A549 (cell line): Measurements from ENCODE around the gene ANKEF1.

Source experiments
- CEBPB ChIP-seq, 2 experiments: fragments of >200 bp in 1 of 2; sonication (Bioruptor Twin) in 1 of 2; formaldehyde crosslinking in 1 of 2; IDR thresholded peaks; 2 replicates each; pipeline ENCODE4 v1.6.1; 2012 to 2016
- CTCF ChIP-seq: fragments of >200 bp; sonication (Bioruptor Twin); formaldehyde crosslinking; IDR thresholded peaks from 3 replicates; pipeline ENCODE4 v1.5.1; 2016
- EP300 ChIP-seq, 2 experiments: fragments of >200 bp; sonication (Bioruptor Twin); formaldehyde crosslinking; IDR thresholded peaks; 2 replicates in 1 of 2; 3 replicates in 1 of 2; pipeline ENCODE4 v1.6.1; 2016 to 2017
- HOXB5 ChIP-seq: fragments of 250-450 bp; sonication (Bioruptor Pico); IDR thresholded peaks from 2 replicates; pipeline ENCODE4 v1.5.0; 2020; ENCODE audit warnings: mild to moderate bottlenecking, moderate library complexity
- JUNB ChIP-seq: fragments of >200 bp; sonication (Bioruptor Twin); formaldehyde crosslinking; IDR thresholded peaks from 2 replicates; pipeline ENCODE4 v1.6.1; 2016
- MAX ChIP-seq: IDR thresholded peaks from 2 replicates; pipeline ENCODE4 v1.6.1; 2012
- NFE2L2 ChIP-seq: fragments of 150-350 bp; conservative IDR thresholded peaks from 2 replicates; pipeline ENCODE4 v1.6.1; 2014; ENCODE audit warnings: low read length
- POLR2A ChIP-seq: IDR thresholded peaks from 2 replicates; pipeline ENCODE4 v1.6.1; 2012; ENCODE audit warnings: mild to moderate bottlenecking, low read length
- POLR2AphosphoS2 ChIP-seq: conservative IDR thresholded peaks from 2 replicates; pipeline ENCODE4 v1.6.1; 2012; ENCODE audit warnings: low read length, improper control_type of control experiment, inconsistent platforms
- RAD21 ChIP-seq, 2 experiments: fragments of >200 bp in 1 of 2; sonication (Bioruptor Twin) in 1 of 2; formaldehyde crosslinking in 1 of 2; IDR thresholded peaks in 1 of 2; conservative IDR thresholded peaks in 1 of 2; 2 replicates in 1 of 2; 3 replicates in 1 of 2; pipeline ENCODE4 v1.6.1; 2012 to 2018; ENCODE audit warnings: inconsistent platforms in 1 of 2
- TP53 ChIP-seq: fragments of 250-450 bp; sonication (Bioruptor Pico); IDR thresholded peaks from 2 replicates; pipeline ENCODE4 v1.5.0; 2021; ENCODE audit warnings: mild to moderate bottlenecking, moderate library complexity
- TF ChIP-seq, protein P1 (sequence below): fragments of 200-600 bp; sonication (generic); IDR thresholded peaks from 2 replicates; pipeline ENCODE4 v1.6.1; 2016; ENCODE audit warnings: antibody characterized with exemption, mild to moderate bottlenecking, moderate library complexity

DNA sequence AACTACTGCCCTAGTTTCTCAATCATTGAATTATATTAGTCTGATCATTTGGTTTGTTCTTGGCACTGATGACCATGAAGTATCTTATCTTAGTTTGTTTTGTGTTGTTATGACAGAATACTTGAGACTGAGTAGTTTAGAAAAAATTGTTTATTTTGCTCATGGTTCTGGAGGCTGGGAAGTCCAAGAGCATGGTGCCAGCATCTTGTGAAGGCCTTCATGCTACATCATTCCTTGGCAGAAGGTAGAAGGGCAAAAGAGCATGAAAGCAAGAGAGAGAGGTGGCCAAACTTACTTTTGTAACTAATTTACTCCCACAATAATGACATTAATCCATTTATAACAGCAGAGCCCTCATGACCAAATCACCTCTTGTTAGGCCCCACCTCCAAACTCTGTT, 40.1 kb upstream of the ANKEF1 start:
- TF ChIP-seq CTCF (no peak), RAD21 (conservative IDR thresholded peaks at IDR 0.05 in 1 of 2, IDR thresholded peaks at IDR 0.05 in 1 of 2) (no peak), TP53 (CRISPR knock-in tag) (no peak), JUNB (no peak), POLR2A (no peak), EP300 (IDR thresholded peaks at IDR 0.05) (no peak), POLR2AphosphoS2 (no peak), HOXB5 (CRISPR knock-in tag) (no peak), CEBPB (IDR thresholded peaks at IDR 0.05) (no peak), MAX (no peak), NFE2L2 (no peak)
- TF ChIP-seq, protein P1, sequence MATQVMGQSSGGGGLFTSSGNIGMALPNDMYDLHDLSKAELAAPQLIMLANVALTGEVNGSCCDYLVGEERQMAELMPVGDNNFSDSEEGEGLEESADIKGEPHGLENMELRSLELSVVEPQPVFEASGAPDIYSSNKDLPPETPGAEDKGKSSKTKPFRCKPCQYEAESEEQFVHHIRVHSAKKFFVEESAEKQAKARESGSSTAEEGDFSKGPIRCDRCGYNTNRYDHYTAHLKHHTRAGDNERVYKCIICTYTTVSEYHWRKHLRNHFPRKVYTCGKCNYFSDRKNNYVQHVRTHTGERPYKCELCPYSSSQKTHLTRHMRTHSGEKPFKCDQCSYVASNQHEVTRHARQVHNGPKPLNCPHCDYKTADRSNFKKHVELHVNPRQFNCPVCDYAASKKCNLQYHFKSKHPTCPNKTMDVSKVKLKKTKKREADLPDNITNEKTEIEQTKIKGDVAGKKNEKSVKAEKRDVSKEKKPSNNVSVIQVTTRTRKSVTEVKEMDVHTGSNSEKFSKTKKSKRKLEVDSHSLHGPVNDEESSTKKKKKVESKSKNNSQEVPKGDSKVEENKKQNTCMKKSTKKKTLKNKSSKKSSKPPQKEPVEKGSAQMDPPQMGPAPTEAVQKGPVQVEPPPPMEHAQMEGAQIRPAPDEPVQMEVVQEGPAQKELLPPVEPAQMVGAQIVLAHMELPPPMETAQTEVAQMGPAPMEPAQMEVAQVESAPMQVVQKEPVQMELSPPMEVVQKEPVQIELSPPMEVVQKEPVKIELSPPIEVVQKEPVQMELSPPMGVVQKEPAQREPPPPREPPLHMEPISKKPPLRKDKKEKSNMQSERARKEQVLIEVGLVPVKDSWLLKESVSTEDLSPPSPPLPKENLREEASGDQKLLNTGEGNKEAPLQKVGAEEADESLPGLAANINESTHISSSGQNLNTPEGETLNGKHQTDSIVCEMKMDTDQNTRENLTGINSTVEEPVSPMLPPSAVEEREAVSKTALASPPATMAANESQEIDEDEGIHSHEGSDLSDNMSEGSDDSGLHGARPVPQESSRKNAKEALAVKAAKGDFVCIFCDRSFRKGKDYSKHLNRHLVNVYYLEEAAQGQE: no peak
